BJ (cell line): ENCODE results near the gene GTF2IRD1. TPM values are rescaled to one million over a fixed set of nuclear protein-coding genes. Genes with fewer than 3 reads are reported as not detected.
"Not testable (repeated sequence)": the region's sequence is repeated elsewhere in the genome, so short reads cannot be mapped to it uniquely, and the experiment has no call there.

ENCODE experiments used
- CTCF ChIA-PET: fragments of 350-600 bp; formaldehyde crosslinking; extraction: SDS; loops from one replicate; lab custom pipeline; 2021; ENCODE audit warnings: antibody characterized with exemption, inconsistent platforms; lab: Yijun Ruan, JAX
- POLR2A ChIA-PET: fragments of 300-600 bp; sonication (Branson Sonifier 250); formaldehyde crosslinking; extraction: SDS; loops from one replicate; lab custom pipeline; 2021; ENCODE audit warnings: antibody characterized with exemption; lab: Charles Lee
- DNase-seq: peaks from one replicate; pipeline ENCODE4 v3.0.0-alpha.2; 2011; ENCODE audit warnings: low read depth
- H3K27me3 ChIP-seq: 2 replicates; pipeline ENCODE4 v1.6.0; 2011; ENCODE audit warnings: low read length; ENCODE audit not compliant: control insufficient read depth, insufficient read depth
- H3K36me3 ChIP-seq: 2 replicates; pipeline ENCODE4 v1.5.1; 2011; ENCODE audit warnings: low read length; ENCODE audit not compliant: control insufficient read depth, insufficient read depth
- H3K4me3 ChIP-seq: 2 replicates; pipeline ENCODE4 v1.5.1; 2011; ENCODE audit warnings: low read depth, mild to moderate bottlenecking, control low read depth, low read length
- CTCF ChIP-seq: IDR thresholded peaks from 2 replicates; pipeline ENCODE4 v1.5.1; 2011; ENCODE audit warnings: low read depth, mild to moderate bottlenecking, control low read depth, inconsistent platforms, low read length, moderate library complexity; ENCODE audit not compliant: insufficient read depth
- polyA plus RNA-seq: library from polyadenylated mRNA; depleted of rRNA; stranded (reverse); fragments of >200 nt; gene quantifications from 2 replicates; pipeline ENCODE4 v1.2.3, GENCODE V29; 2011

The GTF2IRD1 gene
- polyA plus RNA-seq, 1 experiment = 29.0 TPM

DNA sequence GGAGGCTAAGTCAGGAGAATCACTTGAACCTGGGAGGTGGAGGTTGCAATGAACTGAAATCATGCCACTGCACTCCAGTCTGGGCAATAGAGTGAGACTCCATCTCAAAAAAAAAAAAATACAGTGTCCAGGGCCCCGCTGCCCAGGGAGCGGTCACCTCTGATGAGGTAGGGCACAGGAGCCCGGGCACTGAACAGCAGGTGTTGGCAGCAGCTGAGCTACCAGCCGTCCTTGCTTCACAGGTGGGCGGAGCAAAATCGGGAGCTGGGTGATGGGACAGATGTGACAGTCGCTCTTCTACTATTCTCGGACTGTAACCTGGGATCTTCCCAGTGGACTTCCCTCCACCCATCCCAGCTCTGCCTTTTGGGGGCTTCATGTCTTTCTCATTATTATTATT is 49.4 kb downstream of the GTF2IRD1 start:
- Histone ChIP-seq H3K36me3 (peaks cover 6% of the 10 kb centered on the region; the same call in 1 of the 2 replicates), H3K4me3 (no peak overlapping the region), H3K27me3 (no peaks in the 10 kb centered on the region)
- no peak for DNase-seq
- ChIA-PET CTCF (no interaction called here), POLR2A (no interaction called here)
- no peak for TF ChIP-seq CTCF

GRCh38 chr7:74503943-74504342 is 50.2 kb downstream of the GTF2IRD1 start:
- Histone ChIP-seq H3K27me3 (no peaks in the 10 kb centered on the region), H3K4me3 (no peak overlapping the region), H3K36me3 (peaks cover 7% of the 10 kb centered on the region; the same call in 1 of the 2 replicates)
- TF ChIP-seq CTCF = no peak
- DNase-seq = no peak
- CTCF ChIA-PET = no interaction called here
- POLR2A ChIA-PET = no interaction called here

DNA sequence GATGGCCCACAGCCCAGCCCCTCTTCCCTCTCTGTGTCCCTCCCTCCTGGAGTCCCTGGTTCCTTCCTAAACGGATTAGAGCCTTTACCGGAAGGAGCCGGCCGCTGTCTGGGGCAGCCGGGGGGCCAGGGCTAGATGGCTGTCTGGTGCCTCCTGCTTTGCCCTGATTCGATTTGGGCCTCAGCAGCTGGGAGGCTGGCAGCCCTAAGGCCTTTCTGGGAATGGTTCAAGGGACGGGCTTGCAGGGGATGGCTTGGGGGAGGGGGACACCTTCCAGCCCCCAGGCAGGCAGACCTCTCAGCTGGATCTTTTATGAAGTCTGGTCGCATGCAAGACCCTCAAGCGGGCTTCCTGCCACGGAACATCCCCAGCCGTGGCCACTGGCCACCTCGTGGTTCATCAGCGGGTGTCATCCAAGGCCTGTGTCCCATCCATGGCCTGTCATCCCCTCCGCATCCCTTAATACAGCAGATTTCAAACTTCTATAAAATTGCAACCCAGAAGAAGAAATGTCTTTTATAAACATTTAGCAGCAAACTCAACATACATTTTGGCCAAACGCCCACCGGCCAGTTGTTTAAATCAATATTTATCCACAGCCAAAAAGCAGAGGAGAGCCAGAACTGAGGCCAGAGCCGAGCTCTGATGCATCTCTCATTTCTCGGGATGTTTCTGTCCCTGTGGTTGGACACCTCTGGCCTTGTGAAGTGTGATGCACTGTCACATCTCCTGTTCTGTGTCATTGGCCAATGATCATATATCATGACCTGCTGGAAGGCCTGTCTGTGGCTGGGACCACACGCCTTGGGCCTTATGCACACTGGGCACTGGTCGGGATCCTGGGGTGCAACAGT is 52.0 kb downstream of the GTF2IRD1 start:
- H3K4me3 ChIP-seq = no peak overlapping the region
- no peak for TF ChIP-seq CTCF
- H3K36me3 ChIP-seq = peaks cover 8% of the 10 kb centered on the region; the same call in 1 of the 2 replicates
- ChIA-PET CTCF (no interaction called here), POLR2A (no interaction called here)
- no peak for DNase-seq
- H3K27me3 ChIP-seq = no peaks in the 10 kb centered on the region

DNA sequence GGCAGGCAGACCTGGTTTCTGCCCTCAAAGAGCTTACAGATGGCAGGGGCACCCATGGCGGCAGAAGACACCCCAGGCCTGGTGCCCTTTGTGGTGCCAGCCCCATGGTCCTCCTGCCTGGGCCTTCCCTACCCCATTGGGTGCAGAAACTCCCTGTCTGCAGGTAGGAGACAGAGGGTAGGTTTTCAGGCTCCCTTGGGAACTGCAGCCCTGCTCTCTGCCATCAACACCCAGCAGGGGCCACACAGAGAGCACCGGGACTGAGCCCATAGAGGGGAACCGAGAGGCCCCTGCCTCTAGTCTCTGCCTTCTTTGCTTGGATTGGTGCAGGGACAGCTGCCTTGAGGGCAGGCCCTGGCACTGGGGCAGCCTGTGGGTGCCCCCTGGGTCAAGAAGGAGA is 52.6 kb downstream of the GTF2IRD1 start:
- Histone ChIP-seq H3K4me3 (no peak overlapping the region), H3K27me3 (no peaks in the 10 kb centered on the region), H3K36me3 (peaks cover 8% of the 10 kb centered on the region; the same call in 1 of the 2 replicates)
- DNase-seq = no peak
- TF ChIP-seq CTCF = no peak
- ChIA-PET POLR2A (no interaction called here), CTCF (no interaction called here)

GRCh38 chr7:74507538-74508319 is 54.0 kb downstream of the GTF2IRD1 start:
- no peak for TF ChIP-seq CTCF
- no peaks in the 10 kb centered on the region for H3K27me3 ChIP-seq
- POLR2A ChIA-PET = no interaction called here
- DNase-seq = no peak
- CTCF ChIA-PET = interaction anchor here (0.6 kb wide), 1 partner anchor 118 kb away, joined by 3 read pairs; no protein-coding TSS in a partner anchor
- peaks cover 12% of the 10 kb centered on the region for H3K36me3 ChIP-seq
- H3K4me3 ChIP-seq = no peak overlapping the region

DNA sequence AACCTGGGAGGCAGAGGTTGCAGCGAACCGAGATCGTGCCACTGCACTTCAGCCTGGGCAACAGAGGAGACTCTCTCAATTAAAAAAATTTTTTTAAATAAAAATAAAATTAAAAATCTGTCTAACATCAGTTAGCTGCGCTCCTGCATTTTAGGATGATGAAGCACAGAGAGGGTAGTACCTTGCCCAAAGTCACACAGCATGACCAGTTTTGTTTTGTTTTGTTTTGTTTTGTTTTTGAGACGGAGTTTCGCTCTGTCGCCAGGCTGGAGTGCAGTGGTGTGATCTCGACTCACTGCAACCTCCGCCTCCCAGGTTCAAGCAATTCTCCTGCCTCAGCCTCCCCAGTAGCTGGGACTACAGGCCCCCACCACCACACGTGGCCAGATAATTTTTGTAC is 55.7 kb downstream of the GTF2IRD1 start:
- peaks cover 21% of the 10 kb centered on the region for H3K36me3 ChIP-seq
- H3K27me3 ChIP-seq, DNase-seq, H3K4me3 ChIP-seq, POLR2A ChIA-PET: not testable (repeated sequence)
- CTCF ChIA-PET = interaction anchor here (1.0 kb wide), 1 partner anchor 17 kb away, joined by 3 read pairs; no protein-coding TSS in a partner anchor
